ENCODE results near the gene ERO1B.

GRCh38 chr1:236273358-236273757 is 8.4 kb downstream of the ERO1B start:
- TF ChIP-seq POLR2AphosphoS5 (IDR thresholded peaks at IDR 0.05; ENCODE audit: low read depth): no peak
- no peak for TF ChIP-seq CTCF (IDR thresholded peaks at IDR 0.05; ENCODE audit: insufficient read depth, low read length)
- no peak for TF ChIP-seq GABPA (IDR thresholded peaks at IDR 0.05; ENCODE audit: low read depth)
- TF ChIP-seq REST (IDR thresholded peaks at IDR 0.05; ENCODE audit: insufficient replicate concordance, low read depth): no peak
